ENCODE results near the gene LRBA.

Gene LRBA

GRCh38 chr4:150976478-150977118, 38.5 kb downstream of the LRBA start:
- TF ChIP-seq CTCF (conservative IDR thresholded peaks at IDR 0.05; ENCODE audit: low read depth) = no peak
- DNase-seq (ENCODE audit: low spot score) = no peak
- ChIA-PET CTCF (interaction anchor here (0.7 kb wide), 1 partner anchor 917 kb away, joined by 3 read pairs; no protein-coding TSS in a partner anchor), POLR2A (ENCODE audit: low non-redundant PET) (no interaction called here)
- H3K27ac ChIP-seq = no peak overlapping the region

- CTCF ChIA-PET = no interaction called here
- POLR2A ChIA-PET (ENCODE audit: low non-redundant PET) = no interaction called here
- TF ChIP-seq CTCF (conservative IDR thresholded peaks at IDR 0.05; ENCODE audit: low read depth) = no peak
- no peak for DNase-seq (ENCODE audit: low spot score)
- H3K27ac ChIP-seq = no peak overlapping the region
These were observed 40.3 kb downstream of the LRBA start for GRCh38 chr4:150974750-150975149.

- ChIA-PET CTCF (interaction anchor here (0.6 kb wide), 2 partner anchors 357 to 429 kb away, joined by 3 to 6 read pairs; no protein-coding TSS in a partner anchor), POLR2A (ENCODE audit: low non-redundant PET) (no interaction called here)
- DNase-seq (ENCODE audit: low spot score) = no peak
- TF ChIP-seq CTCF (conservative IDR thresholded peaks at IDR 0.05; ENCODE audit: low read depth) = no peak
- no peak overlapping the region for H3K27ac ChIP-seq
These were observed 40.8 kb downstream of the LRBA start for GRCh38 chr4:150974252-150974640.

GRCh38 chr4:150973626-150974251, 41.3 kb downstream of the LRBA start:
- no peak for TF ChIP-seq CTCF (conservative IDR thresholded peaks at IDR 0.05; ENCODE audit: low read depth)
- CTCF ChIA-PET = interaction anchor here (0.6 kb wide), 2 partner anchors 356 to 429 kb away, joined by 3 to 6 read pairs; no protein-coding TSS in a partner anchor
- POLR2A ChIA-PET (ENCODE audit: low non-redundant PET) = no interaction called here
- DNase-seq (ENCODE audit: low spot score) = no peak
- H3K27ac ChIP-seq = no peak overlapping the region

- POLR2A ChIA-PET (ENCODE audit: low non-redundant PET) = no interaction called here
These were observed 42.5 kb downstream of the LRBA start for GRCh38 chr4:150972592-150972991.

GRCh38 chr4:150971901-150972300, 43.2 kb downstream of the LRBA start:
- CTCF ChIA-PET = no interaction called here
- H3K27ac ChIP-seq = no peak overlapping the region
- POLR2A ChIA-PET (ENCODE audit: low non-redundant PET) = no interaction called here
- TF ChIP-seq CTCF (conservative IDR thresholded peaks at IDR 0.05; ENCODE audit: low read depth) = no peak
- no peak for DNase-seq (ENCODE audit: low spot score)

More at GRCh38 chr4:150972592-150972991, 42.5 kb downstream of the LRBA start:
- no peak overlapping the region for H3K27ac ChIP-seq
- TF ChIP-seq CTCF (conservative IDR thresholded peaks at IDR 0.05; ENCODE audit: low read depth) = no peak
- no peak for DNase-seq (ENCODE audit: low spot score)
- CTCF ChIA-PET = no interaction called here

Measured in RWPE1 (cell line).